GM12874 (cell line): ENCODE measurements around the gene EVPLL.

Experiments used
- TF ChIP-seq, protein P1 (sequence below): IDR thresholded peaks from 2 replicates; pipeline ENCODE4 v1.5.1; 2011; ENCODE audit warnings: low read depth, mild to moderate bottlenecking, control low read depth, low read length, moderate library complexity; ENCODE audit not compliant: insufficient read depth

EVPLL gene

DNA sequence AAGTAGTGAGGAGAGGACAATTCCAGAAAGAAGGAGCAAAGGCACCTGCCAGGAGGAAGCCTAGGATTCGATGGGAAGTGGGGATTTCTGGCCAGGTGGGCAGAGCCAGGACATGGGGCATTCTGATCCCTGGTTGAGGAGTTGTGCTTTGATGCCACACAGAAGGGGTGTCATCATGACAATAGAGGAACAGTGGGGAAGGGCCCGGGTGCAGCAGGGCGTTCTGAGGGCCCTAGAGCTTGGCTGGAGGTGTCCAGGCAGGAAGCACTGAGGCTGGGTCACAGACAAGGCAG, 4.3 kb downstream of the EVPLL start:
- TF ChIP-seq, protein P1, sequence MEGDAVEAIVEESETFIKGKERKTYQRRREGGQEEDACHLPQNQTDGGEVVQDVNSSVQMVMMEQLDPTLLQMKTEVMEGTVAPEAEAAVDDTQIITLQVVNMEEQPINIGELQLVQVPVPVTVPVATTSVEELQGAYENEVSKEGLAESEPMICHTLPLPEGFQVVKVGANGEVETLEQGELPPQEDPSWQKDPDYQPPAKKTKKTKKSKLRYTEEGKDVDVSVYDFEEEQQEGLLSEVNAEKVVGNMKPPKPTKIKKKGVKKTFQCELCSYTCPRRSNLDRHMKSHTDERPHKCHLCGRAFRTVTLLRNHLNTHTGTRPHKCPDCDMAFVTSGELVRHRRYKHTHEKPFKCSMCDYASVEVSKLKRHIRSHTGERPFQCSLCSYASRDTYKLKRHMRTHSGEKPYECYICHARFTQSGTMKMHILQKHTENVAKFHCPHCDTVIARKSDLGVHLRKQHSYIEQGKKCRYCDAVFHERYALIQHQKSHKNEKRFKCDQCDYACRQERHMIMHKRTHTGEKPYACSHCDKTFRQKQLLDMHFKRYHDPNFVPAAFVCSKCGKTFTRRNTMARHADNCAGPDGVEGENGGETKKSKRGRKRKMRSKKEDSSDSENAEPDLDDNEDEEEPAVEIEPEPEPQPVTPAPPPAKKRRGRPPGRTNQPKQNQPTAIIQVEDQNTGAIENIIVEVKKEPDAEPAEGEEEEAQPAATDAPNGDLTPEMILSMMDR: no peak

DNA sequence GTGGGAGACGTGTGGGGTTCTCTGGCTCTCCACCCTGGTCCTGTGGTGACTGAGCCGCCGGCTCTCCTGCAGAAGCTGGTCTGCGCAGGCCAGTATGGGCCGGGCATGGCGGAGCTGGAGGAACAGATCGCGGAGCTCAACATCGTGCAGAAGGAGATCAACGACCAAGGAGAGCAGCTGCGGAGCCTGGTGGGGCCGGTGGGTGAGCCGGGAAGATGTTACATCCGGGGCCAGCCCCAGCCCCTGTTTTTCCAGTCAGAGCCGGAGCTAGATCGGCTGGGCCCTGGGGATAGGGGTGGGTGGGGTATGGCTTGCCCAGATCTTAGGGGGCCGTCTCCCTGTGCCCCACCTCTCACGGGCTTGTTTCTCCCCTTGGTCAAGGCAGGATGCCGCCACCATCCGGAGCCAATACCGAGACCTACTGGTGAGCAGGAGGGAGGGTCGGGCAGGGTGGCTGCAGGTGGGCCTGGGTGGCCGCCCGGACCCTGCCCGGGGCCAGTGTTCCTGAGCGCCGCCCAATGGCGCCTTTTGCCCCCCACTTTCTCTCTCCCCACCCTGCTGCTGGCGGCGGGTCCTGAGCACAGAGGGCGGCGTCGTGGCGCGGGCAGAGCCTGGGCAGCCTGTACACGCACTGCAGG, 5.0 kb downstream of the EVPLL start:
- TF ChIP-seq, protein P1: no peak
